NCI-H2227 treated with DMSO at 0.1 percent for 48 hours (cell line): Measurements from ENCODE around the gene IFNGR2.
"Not testable (repeated sequence)": the region's sequence is repeated elsewhere in the genome, so short reads cannot be mapped to it uniquely, and the experiment has no call there.

Experiments
- DNase-seq: peaks from one replicate; lab custom pipeline; 2025; lab: John Stamatoyannopoulos, UW

Gene IFNGR2

DNA sequence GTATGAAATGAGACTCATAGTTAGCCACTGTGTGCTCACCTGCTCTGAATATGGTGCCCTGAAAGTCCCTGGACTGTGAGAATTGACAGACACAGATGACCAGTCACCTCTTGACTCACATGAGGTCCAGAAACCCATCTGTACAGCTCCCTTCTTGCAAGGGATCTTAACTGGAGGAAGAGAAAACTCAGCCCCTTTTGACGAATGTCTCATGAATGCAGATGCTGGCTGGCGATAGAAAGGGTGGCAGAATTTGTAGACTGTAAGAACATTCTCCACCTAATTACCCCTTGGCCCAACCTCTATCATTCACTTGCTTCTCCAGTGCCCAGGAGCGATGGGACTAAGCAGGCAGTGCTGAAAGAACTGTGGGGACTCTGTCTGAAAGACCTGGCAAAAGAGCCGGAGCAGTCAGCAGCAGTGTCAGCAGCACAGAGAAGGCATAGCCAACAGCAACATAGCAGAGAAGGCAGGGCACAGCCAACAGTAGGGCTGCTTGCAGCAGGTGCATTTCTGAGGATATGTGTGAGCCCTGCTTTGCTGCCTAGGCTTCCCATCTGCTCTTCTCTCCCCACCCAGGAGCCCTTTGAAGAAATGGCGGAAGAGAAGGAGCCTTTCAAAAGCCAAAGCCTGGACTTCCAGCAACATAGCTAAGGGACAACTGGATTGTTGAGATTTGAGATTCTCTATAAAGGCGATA lies 25.8 kb upstream of the IFNGR2 start:
- no peak for DNase-seq

DNA sequence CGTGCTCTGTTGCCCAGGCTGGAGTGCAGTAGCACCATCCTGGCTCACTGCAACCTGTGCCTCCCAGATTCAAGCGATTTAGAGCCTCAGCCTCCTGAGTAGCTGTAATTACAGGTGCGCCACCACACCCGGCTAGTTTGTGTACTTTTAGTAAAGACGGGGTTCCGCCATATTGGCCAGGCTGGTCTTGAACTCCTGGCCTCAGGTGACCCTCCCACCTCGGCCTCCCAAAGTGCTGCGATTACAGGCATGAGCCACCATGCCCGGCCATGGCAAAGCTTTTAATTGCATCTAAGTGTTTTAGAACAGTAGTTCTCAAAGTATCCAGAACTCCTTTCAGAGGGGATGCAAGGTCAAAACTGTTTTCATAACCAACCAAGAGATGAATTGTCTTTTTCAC lies 25.1 kb upstream of the IFNGR2 start:
- no peak for DNase-seq

DNA sequence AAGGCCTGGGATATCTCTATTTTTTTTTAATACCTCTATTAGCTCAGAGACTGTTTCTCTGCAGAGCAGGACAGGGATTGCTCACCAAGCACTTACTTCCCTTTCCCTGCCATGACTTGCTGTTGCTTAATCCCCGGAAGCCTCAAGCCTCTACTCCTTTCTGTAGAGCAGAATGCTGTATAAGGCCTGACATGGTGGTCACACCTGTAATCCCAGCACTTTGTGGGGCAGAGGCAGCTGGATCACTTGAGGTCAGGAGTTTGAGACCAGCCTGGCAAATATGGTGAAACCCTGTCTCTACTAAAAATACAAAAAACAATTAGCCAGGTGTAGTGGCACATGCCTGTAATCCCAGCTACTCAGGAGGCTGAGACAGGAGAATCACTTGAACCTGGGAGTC lies 23.3 kb upstream of the IFNGR2 start:
- not testable (repeated sequence) for DNase-seq

DNA sequence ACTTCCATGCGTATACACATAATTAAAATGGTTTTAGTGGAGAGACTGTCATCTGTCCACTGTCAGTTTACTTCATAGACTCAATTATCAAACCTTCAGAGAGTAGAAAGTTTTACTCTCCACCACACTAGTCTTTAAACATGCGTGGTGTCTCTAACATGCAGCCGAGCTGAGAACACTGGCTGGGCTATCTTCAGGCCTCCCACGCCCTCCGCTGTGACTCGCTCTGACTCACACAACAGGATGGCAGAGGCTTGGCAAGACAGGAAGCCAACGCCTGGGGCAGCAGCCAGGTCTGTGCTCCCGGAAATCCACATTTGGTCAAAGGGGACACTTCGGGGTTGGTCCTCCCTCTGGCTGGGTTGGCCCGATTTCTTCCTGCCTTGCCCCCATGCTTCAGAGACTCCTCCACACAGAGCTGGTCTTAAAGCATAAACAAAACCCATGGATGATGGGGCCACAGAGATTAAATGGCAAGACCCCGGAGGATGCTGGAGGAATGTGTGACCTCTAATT lies 22.7 kb upstream of the IFNGR2 start:
- DNase-seq: no peak

DNA sequence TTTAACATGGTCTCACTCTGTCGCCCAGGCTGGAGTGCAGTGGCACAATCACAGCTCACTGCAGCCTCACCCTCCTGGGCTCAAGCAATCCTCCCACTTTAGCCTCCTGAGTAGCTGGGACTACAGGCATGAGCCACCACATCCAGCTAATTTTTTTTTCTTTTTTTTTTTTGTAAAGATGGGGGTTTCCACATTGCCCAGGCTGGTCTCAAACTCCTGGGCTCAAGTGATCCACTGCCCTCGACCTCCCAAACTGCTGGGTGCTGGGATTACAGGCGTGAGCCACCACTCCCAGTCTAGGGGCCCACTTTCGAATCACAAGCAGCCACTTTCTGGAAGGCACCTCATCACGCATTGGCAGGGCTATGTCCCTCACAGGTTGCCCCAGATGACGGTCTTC lies 21.8 kb upstream of the IFNGR2 start:
- DNase-seq: not testable (repeated sequence)

DNA sequence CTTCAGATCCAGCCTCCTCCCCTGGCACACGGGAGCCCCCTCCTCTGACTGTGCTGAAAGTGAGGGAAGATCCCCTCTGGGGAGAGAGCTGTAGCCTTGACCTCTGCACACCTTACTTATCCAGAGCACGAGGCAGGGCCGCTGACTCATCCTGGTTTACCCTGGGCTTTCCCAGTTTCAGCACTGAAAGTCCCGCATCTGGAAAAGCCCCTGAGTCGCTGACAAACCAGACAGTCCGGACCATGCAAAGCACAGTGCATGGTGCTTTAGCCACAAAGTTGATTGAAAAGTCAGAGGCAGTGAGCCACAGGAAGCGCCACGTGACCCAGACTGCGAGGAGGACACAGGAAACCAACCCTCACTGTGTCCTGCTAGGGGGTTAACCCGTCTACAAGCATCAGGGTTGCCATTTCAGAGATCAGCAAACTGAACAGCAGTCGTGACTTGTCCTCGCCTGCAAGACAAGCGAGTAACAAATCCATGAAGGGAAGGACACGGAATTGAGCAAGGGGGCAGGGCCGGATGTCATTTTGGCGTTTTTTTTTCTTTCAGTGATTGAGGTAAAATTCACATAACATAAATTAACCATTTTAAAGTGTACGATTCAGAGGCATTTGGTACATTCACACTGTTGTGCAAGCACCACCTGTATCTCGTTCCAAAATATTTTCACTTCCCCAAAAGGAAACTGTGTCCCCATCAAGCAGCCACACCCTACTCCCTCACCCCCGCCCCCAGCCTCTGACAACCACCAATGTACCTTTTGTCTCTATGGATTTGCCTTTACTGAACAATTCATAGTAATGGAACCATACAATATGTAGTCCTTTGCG lies 19.9 kb upstream of the IFNGR2 start:
- DNase-seq: no peak

DNA sequence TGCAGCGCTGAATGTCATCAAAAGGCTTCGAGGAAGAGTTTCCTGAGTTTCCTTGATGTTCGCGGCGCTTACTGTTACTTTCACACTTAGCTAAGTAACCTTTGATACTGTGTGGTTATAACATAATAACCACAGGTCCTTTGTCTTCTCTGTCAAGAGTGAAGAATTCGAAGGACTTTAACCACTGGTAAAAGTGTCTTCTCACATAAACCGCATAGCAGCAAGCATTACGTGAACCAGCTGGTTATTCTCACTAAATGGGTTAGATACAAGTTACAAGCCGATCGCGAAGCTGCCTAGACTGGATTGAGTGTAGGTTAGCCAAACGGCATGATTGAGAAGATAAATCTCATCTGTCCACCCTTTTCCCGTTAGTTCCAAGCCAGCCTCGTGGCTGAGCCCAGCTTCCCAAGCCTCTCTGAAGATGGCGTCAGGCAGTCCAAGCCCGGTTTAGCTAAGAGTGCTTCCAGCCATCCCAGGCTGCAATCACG lies 18.3 kb upstream of the IFNGR2 start:
- DNase-seq: no peak

DNA sequence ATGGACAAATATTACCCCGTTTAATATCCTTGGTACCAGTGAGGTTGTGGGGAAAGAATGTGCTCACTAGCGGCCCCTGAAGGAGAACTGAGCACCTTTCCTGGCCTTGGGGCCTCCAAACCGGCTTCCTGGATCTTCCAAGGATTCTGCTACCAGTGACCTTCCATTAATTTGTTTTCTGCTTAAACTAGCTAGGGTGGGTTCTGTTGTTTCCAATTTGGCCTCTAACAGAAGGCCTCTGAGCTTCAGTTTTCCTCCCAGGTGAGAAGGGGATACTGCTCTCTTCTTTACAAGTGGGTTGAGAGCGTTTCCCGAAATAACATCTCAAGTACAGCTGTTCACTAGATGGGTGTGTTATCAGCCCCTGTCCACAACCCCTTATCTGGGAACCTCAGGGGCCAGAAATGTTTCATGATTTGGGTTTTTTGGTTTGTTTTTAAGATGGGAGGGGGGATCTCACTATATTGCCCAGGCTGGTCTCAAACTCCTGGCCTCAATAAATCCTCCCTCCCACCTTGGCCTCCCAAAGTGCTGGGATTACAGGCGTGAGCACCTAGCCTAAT lies 16.9 kb upstream of the IFNGR2 start:
- no peak for DNase-seq

DNA sequence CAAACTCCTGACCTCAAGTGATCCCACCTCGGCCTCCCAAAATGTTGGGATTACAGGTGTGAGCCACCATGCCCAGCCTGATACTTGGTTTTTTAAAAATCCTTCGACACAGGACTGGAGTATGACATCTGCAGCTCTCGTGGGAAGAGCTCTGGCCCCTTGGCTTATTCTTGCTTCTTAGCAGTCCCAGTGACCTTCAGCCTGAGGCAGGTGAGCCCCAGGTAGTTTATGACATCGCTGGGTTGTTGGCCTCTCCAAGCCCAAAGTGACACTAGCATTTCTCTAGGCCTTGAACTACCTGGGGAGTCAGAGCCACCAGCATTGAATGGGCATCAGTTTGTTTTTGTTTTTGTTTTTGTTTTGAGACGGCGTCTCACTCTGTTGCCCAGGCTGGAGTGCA lies 15.9 kb upstream of the IFNGR2 start:
- DNase-seq: no peak

DNA sequence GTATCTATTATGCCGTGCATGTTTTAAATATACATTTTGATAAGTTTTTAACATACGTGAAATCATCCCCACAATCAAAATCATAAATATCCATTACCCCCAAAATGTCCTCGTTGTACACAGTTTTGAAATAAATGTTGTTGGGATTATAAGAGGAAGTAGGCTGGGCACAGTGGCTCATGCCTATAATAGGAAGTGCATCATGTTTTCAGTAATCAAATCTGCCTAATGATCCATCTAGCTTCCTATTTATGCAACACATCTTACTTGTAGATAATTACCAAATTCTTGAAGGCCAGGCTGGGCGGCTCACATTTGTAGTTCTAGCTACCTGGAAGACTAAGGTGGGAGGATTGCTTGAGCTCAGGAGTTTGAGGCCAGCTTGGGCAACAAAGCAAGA lies 15.0 kb upstream of the IFNGR2 start:
- no peak for DNase-seq

DNA sequence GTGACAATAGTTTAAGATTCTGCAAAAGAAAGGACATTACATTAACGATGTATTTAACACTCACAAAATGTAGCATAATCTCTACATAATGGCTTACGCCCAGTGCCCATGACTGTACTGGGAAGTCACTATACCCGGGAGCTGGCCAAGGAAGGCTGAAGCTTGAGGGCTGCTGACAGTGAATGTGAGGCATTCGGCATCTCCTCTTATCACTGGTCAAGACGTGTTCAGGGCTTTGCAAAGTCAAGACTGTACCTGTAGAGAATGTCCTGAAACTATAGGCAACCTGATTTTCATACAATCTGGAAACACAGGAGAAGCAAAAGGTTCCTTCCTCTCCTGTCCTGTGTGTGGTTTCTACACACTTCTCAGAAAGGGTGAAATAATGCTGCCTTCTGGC lies 12.7 kb upstream of the IFNGR2 start:
- no peak for DNase-seq

DNA sequence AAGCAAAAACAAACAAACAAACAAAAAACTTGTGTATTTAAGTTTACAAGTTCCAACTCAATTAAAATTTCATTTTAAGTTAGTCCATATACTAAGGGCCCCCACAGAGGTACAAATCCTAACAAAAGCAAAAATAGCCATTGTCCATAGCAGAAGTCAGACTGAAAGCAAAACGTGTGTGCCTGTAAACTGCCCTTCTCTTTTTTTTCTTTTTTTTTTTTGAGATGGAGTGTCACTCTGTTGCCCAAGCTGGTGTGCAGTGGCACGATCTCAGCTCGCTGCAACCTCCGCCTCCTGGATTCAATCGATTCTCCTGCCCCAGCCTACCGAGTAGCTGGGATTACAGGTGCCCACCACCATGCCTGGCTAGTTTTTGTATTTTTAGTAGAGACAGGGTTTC lies 11.6 kb upstream of the IFNGR2 start:
- DNase-seq: no peak

DNA sequence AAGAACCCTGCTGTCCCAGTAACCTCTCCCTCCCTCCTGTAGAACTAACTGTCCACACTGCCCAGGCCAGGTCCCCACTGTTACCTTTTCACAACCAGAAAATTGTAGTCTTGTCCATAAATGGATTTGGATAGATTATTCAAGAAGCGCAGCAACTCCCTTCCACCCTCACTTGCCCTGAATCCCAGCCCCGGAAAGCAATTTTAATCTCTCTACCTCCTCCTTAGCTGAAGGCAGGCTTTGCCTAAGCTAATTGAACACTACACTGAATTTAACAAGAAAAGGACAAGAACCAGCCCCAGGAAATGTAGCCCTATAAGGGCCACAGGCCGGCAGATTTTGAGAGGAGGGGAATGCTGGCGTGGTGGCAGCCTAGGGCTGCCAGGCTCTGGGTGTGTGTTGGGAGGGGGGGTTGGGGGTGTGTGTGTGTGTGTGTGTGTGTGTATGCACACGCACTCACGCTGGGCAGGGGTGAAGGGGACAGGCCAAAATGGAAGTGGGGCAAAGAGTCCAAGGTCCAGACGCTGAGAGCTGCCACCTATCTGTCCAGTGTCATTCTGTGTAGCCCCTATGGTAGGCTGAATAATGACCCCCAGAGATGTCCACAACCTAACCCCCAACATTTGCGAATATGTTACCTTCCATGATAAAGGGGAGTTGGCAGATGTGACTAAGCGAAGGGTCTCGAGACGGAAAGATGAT lies 10.8 kb upstream of the IFNGR2 start:
- DNase-seq: no peak

DNA sequence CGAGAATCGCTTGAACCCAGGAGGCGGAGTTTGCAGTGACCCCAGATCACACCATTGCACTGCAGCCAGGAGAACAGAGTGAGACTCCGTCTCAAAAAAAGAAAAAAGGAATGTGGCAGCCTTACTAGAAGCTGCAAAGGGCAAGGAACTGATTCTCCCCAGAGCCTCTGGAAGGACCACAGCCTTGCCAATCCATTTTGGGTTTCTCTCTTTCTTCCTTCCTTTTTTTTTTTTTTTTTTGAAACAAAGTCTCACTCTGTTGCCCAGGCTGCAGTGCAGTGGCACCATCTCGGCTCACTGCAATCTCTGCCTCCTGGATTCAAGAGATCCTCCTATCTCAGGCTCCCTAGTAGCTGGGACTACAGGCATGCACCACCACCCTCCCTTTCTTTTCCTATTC lies 9.9 kb upstream of the IFNGR2 start:
- DNase-seq: no peak

DNA sequence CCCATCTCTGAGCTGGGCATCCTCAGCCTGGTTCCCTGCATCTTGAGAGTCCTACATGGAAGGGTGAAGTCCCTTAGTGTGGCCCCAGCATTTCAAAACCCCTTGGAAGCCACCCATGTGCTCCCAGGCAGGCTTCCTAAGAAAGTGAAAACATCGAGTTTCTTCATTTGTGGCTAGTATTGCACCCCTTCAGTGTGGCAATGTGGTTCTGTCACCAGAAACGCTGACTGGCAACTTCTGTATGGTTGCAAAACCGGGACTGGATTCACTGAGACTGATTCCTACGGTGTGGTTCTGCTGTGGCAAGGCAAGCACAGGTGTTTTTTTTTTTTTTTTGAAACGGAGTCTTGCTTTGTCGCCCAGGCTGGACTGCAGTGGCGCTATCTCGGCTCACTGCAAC lies 9.0 kb upstream of the IFNGR2 start:
- no peak for DNase-seq

DNA sequence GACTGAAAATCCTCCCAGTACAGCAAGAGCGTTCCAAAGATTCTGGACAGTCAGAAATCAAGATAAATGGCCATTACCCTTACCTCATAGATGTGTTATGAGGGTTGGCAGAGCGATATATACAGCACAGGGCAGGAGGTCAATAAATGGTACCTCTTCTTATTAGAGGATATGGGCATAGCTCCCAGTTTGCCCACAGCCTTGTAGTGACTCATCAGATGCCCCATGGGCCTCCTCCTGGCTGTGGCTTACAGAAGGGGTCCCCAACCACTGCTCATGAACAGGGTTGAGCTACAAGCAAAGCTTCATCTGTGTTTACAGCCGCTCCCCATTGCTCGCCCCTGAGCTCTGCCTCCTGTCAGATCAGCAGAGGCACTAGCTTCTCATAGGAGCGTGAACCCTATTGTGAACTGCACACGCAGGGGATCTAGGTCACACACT lies 7.3 kb upstream of the IFNGR2 start:
- DNase-seq: no peak

DNA sequence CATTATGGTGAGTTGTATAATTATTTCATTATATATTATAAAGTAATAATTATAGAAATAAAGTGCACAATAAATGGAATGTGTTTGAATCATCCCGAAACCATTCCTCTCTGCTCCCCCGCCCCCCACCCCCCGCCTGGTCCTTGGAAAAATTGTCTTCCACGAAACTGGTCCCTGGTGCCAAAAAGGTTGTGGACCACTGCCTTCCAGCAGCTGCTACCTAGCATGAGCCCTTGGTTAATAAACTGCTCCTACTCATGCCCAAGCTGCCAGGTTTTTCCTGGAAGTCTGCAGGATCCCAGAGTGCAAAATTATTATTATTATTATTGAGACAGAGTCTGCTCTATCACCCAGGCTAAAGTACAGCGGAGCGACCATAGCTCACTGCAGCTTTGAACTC lies 6.8 kb upstream of the IFNGR2 start:
- no peak for DNase-seq

DNA sequence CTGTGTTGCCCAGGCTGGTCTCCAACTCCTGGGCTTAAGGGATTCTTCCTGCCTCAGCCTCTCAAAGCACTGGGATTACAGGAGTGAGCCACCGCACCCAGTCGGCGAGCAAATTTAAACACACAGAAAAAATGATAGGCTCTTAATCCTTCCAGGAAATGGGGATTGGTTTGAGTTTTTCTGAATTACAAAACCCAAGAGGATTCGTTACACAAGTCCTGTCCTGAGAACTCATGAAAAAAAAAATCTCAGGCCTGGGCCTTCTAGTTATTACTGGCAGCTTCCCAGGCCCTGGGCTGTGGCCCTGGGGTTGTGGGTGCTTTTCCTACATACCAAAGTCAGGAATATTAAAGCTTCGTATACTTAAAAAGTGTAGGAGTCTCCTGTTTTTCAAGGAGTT lies 6.3 kb upstream of the IFNGR2 start:
- no peak for DNase-seq

DNA sequence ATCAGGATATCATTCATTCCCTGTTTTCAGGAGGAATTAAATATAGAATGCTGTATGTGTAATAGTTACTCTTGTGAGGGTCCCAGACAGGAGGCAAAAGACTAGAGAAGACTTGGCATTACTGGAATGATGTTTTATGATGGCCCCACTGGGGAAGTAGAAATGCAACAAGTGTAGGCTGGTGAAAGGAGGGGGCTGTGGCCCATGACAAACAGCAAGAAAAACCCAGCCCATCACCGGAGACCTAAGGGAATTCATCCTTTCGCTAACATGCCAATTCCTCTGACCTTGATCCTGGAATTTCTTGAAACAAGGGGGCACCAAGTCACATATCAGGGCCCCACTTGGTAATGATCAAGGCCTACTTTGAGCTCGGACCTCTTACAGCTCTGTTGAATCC lies 5.5 kb upstream of the IFNGR2 start:
- no peak for DNase-seq

DNA sequence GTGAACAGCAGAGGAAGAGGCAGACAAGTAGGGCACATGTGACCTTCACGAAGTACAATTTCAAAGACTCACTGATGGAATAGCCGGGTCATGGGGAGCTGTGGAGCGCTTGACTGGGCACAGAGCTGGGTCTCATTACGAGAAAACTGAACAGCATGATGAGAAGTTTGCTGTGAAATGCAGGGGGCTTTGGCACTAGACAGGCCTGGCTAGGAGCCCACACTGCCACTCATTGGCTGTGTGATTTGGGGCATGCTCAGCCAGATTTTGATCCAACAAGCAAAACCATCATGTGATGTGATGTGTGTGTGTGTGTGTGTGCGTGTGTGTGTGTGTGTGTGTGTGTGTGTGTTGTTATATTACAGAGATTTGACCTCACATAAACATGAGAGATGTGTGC lies 4.9 kb upstream of the IFNGR2 start:
- no peak for DNase-seq

DNA sequence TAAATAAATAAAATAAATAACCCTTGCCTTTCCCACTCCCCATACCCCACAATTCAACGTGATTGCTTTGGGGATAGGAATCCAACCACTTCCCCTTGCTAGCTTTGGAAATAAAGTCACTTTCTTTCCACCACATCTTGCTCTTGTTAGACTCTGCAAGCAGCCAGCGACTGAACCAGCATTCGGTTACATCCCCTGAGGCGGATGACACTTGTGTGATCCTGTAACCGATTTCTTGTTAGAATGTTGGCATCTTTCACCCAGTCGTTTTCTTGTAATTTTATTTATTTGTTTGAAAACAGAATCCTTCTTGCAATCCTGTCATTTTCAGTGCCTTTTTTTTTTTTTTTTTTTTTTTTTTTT lies 1.6 kb upstream of the IFNGR2 start:
- no peak for DNase-seq
